Measurements from ENCODE around the gene FAF2. TPM values are rescaled to one million over a fixed set of nuclear protein-coding genes. Genes with fewer than 3 reads are reported as not detected.

The FAF2 gene
- total and polyA plus RNA-seq, 10 of the 15 experiments (the other 5 are each of a cell fraction or from before 2014, with no cell fraction given) = 19.0 to 45.1 (median 35.6) TPM

DNA sequence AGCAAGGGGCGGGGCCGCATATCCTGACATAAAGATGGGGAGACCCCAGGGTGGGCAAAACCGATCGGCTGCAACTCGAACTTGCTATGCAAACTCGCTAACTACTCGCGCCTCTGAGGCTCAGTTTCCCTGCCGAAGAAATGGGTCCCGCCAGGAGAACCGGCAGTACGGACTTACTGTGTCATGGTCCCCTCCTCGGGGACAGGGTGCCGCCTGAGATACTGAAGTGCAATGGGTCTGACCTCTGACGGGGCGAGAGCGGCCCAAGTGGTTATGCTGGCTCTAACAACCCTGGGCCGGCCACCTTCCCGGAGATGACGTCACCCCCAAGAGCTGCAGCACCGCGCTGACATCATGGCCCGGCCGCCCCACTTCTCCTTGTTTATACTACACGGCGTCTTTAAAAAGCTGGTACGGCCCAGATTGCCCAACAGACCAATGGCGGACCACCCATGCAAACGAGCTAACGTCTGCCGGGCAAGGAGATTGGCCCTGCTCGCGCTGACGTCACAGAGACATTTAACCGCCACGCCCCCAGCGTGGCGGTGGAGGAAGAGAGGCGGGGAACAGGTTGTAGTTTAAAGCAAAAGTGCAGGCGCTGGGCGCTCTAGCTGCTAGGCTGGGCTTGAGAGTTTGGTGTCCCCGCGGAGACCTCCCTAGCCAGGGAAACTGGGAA is 89.5 kb downstream of the FAF2 start (continued):
- peak; percentile 91 for TF ChIP-seq SP1 (IDR thresholded peaks at IDR 0.05; ENCODE audit: low read depth, low read length)
- peak; percentile 98 for TF ChIP-seq CREM (IDR thresholded peaks at IDR 0.05; ENCODE audit: low read depth)
- no peak for TF ChIP-seq POLR2A (IDR thresholded peaks at IDR 0.05; ENCODE audit: low read depth, low read length)
- TF ChIP-seq NR2C2 (IDR thresholded peaks at IDR 0.05; ENCODE audit: borderline replicate concordance, control insufficient read depth, insufficient read length, low read depth) = no peak
- TF ChIP-seq RAD51 (IDR thresholded peaks at IDR 0.05) = peak; percentile 5; the same call in 1 of the 2 replicates
- peak; percentile 73; the same call in 1 of the 2 replicates for TF ChIP-seq CHD2 (IDR thresholded peaks at IDR 0.05; ENCODE audit: borderline replicate concordance, low read depth, low read length)
- TF ChIP-seq ZBTB11 (CRISPR knock-in tag; IDR thresholded peaks at IDR 0.05) = 0 out of 2 replicates have a peak, but pooled peaks have one; percentile 41
- TF ChIP-seq NFYB (IDR thresholded peaks at IDR 0.05; ENCODE audit: insufficient read depth, low read depth, low read length) = peak; percentile 94
- no peak for TF ChIP-seq TAF1 (IDR thresholded peaks at IDR 0.05; ENCODE audit: borderline replicate concordance, low read depth, low read length)
- no peak for TF ChIP-seq USF1 (IDR thresholded peaks at IDR 0.05; ENCODE audit: borderline replicate concordance, extremely low read length, insufficient read depth, low read depth, low read length)
- TF ChIP-seq TCF7 (IDR thresholded peaks at IDR 0.05; ENCODE audit: borderline replicate concordance) = no peak
- TF ChIP-seq SIX5 (IDR thresholded peaks at IDR 0.05; ENCODE audit: low read depth, low read length, severe bottlenecking) = no peak
- TF ChIP-seq JUNB (IDR thresholded peaks at IDR 0.05) = peak; percentile 29; the same call in 1 of the 2 replicates
- 0 out of 2 replicates have a peak, but pooled peaks have one; percentile 75 for TF ChIP-seq SIN3A (IDR thresholded peaks at IDR 0.05; ENCODE audit: low read depth, low read length)
- TF ChIP-seq, protein P1, sequence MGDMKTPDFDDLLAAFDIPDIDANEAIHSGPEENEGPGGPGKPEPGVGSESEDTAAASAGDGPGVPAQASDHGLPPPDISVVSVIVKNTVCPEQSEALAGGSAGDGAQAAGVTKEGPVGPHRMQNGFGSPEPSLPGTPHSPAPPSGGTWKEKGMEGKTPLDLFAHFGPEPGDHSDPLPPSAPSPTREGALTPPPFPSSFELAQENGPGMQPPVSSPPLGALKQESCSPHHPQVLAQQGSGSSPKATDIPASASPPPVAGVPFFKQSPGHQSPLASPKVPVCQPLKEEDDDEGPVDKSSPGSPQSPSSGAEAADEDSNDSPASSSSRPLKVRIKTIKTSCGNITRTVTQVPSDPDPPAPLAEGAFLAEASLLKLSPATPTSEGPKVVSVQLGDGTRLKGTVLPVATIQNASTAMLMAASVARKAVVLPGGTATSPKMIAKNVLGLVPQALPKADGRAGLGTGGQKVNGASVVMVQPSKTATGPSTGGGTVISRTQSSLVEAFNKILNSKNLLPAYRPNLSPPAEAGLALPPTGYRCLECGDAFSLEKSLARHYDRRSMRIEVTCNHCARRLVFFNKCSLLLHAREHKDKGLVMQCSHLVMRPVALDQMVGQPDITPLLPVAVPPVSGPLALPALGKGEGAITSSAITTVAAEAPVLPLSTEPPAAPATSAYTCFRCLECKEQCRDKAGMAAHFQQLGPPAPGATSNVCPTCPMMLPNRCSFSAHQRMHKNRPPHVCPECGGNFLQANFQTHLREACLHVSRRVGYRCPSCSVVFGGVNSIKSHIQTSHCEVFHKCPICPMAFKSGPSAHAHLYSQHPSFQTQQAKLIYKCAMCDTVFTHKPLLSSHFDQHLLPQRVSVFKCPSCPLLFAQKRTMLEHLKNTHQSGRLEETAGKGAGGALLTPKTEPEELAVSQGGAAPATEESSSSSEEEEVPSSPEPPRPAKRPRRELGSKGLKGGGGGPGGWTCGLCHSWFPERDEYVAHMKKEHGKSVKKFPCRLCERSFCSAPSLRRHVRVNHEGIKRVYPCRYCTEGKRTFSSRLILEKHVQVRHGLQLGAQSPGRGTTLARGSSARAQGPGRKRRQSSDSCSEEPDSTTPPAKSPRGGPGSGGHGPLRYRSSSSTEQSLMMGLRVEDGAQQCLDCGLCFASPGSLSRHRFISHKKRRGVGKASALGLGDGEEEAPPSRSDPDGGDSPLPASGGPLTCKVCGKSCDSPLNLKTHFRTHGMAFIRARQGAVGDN (IDR thresholded peaks at IDR 0.05) = no peak
- TF ChIP-seq CHD4 (IDR thresholded peaks at IDR 0.05) = no peak
- no peak for TF ChIP-seq ZNF592 (IDR thresholded peaks at IDR 0.05)
- TF ChIP-seq GATAD2B (conservative IDR thresholded peaks at IDR 0.05; ENCODE audit: low read depth) = peak; percentile 12; the same call in 1 of the 2 replicates

All from GM12878 (cell line).